Spleen (tissue), 7 donors: ENCODE measurements around the gene VDAC2.

Experiments used
- CTCF ChIP-seq, 11 experiments: fragments of 200-600 bp in 7 of 11; fragments of 450-650 bp in 4 of 11; sonication (generic) in 4 of 11; IDR thresholded peaks in 8 of 11; conservative IDR thresholded peaks in 3 of 11; 1 replicate in 7 of 11; 2 replicates in 4 of 11; pipeline versions ENCODE4 v1.4.0 to v1.8.0; 2016 to 2021; ENCODE audit warnings: antibody characterized with exemption in 11 of 11, inconsistent platforms in 4 of 11, mild to moderate bottlenecking in 1 of 11
- POLR2A ChIP-seq, 3 donors: fragments of 450-650 bp; IDR thresholded peaks; one replicate each; pipeline ENCODE4 v1.5.1; 2017; ENCODE audit warnings: antibody characterized with exemption in 3 of 3, mild to moderate bottlenecking in 1 of 3
- POLR2AphosphoS5 ChIP-seq, 3 donors: sonication (generic); formaldehyde crosslinking; IDR thresholded peaks; one replicate each; pipeline ENCODE4 v1.5.1; 2017; ENCODE audit warnings: antibody characterized with exemption in 3 of 3
- donor health status: DM: no; HTN: no; CAD: no; lungs with moderate emphysema.
- donor health status: DM: no; HTN: no; CAD: no.
- donor health status: DM: no; HTN: no; CAD: no.

DNA sequence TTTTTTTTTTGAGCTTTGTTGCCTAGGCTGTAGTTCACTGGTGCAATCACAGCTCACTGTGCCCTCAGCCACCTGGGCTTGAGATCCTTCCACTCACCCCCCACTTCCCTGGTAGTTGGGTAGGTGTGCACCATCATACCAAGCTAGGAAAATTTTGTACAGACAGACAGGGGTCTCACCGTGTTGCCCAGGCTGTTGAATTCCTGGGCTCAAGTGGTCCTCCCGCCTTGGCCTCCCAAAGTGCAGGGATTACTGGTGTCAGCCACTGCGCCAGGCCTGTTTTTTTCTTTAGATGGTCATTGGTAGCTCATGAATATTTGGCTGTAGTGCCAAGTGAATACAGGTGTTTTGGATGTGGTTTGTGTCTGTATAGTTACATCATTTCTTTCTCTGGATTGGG is 17.7 kb downstream of the VDAC2 start:
- TF ChIP-seq CTCF (IDR thresholded peaks at IDR 0.05 in 8 of 11, conservative IDR thresholded peaks at IDR 0.05 in 3 of 11) (no peak), POLR2AphosphoS5 (IDR thresholded peaks at IDR 0.05) (no peak), POLR2A (IDR thresholded peaks at IDR 0.05) (no peak)
